GM19035 (cell line): Measurements from ENCODE around the gene CYP19A1.

Source experiments
- ATAC-seq: cut with Tn5 transposase; IDR thresholded peaks from one replicate; pipeline ENCODE4 v1.9.1; 2021; ENCODE audit not compliant: unreplicated experiment

CYP19A1 gene

GRCh38 chr15:51327081-51327480, 11.3 kb downstream of the CYP19A1 start:
- no peak for ATAC-seq

- no peak for ATAC-seq
Observed at GRCh38 chr15:51325167-51325566, 13.2 kb downstream of the CYP19A1 start.

DNA sequence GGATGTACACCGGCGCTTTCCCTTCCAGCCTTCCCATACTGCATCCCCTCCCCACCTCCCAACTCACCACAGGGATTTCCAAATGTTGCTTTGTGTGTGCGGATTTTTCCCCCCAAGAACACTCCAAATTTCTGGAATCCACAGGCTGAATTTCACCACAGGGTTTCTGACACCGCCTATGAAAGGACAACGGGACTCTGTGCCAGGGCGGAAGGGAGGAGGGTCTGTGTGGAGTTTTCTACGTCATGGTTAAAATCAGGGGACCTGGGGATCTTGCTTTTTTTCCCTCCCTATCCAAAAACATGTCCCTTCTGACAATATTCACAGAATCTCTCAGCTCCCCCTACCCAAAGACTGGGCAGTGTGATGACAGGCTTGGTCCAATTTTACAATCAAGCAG, 14.6 kb downstream of the CYP19A1 start:
- ATAC-seq = no peak

DNA sequence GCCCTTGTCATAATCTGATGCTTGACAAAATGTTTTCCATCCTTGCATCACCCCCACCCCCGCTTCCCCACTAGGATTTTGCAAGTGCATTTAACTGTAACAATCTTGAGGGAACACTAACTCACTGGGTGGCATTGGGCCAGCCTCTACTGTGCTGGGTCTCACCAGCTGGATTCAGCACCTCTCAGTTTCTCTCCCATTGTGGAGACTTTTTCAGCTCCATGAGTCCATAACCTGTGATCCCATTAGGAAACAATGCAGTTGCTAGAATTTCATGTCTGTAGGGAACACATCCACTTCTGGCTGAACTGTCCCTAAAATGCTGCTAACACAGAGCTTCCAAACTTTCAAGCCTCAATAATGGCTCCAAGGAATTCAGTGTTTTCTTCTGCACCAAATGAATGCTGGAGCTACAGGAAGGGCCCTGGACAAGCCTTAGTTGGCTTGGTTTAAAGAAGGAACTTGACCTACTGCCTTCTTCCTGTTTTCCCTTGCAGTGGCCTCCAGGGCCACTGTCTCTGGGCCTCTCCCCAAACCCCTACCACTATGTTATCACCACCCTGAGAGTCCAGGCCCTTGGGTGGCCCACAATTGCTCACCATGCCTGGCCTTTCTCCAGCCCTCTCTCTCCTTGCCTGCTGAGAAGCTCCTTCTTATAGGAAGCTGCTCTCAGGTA, 15.6 kb downstream of the CYP19A1 start:
- no peak for ATAC-seq

- no peak for ATAC-seq
Observed at GRCh38 chr15:51321316-51321715, 17.1 kb downstream of the CYP19A1 start.

DNA sequence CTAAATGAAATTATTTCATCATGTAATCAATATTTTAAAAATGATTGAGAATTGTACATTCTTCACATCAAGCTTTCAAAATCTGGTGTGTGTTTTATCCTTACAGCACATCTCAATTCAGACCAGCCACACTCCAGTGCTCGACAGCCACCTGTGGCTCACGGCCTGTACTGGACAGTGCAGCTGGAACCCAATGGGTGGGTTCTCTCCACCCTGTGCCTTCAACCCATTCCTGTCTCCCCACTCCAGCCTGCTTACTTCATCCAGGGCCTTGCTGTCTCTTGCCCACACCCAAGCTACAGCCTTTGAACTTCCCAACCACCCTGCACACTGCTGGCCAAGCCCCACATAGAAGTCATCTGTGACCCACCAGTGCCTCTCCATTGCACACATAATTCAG, 17.6 kb downstream of the CYP19A1 start:
- no peak for ATAC-seq

DNA sequence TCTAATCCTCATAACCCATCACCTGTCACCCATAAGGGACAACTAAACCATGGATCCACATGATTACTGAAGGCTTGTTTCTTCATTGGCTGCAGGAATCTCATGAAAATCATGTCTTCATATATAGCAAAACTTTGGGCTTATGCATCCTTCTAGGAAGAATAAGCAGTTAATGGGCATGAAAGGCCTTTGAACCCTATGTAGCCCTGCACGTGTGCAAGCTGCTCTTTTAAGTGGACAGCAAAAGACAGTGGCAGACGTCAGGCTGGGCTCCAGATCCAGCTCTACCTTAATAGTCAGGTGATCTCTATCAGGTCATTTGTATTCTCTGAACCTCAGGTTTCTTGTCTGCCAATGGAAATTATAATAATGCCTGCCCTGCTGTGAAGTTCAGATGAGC, 18.9 kb downstream of the CYP19A1 start:
- ATAC-seq = no peak

- ATAC-seq = no peak
Observed at GRCh38 chr15:51318382-51319150, 19.8 kb downstream of the CYP19A1 start.

DNA sequence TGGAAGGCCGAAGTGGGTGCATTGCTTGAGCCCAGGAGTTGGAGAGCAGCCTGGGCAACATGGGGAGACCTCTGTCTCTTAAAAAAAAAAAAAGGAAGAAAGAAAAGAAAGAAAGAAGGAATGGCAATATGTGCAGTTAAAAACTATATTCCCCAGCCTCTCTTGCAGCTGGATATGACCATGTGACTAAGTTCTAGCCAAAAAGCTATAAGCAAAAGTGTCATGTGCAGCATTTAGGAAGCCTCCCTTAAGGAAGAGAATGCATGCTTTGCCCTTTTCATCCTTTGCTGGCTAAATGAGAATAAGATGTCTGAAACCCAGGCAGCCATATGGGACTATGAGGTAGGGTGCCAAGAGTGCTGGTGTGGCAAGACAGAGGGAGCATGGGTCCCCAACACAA, 21.8 kb downstream of the CYP19A1 start:
- no peak for ATAC-seq

DNA sequence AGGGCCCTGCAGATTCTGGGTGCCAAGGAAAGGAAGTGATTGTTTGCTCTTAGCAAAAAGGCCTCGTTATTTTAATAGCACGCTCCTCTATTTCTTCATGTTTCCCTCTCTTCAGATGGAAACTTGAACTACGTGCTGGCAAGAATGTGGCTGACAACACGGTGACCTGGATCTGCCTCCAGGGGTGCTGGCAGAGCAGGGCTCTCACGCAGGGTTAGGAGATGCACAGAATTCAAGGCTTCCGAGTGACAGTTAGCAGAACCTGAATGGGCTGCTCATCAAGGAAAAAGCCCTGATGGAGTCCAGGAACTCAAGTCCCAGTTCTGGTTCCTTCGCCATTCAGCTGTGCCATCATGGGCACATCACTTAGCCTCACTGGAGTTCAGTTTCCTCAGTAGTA, 22.7 kb downstream of the CYP19A1 start:
- no peak for ATAC-seq

- no peak for ATAC-seq
Observed at GRCh38 chr15:51314391-51315337, 23.7 kb downstream of the CYP19A1 start.

DNA sequence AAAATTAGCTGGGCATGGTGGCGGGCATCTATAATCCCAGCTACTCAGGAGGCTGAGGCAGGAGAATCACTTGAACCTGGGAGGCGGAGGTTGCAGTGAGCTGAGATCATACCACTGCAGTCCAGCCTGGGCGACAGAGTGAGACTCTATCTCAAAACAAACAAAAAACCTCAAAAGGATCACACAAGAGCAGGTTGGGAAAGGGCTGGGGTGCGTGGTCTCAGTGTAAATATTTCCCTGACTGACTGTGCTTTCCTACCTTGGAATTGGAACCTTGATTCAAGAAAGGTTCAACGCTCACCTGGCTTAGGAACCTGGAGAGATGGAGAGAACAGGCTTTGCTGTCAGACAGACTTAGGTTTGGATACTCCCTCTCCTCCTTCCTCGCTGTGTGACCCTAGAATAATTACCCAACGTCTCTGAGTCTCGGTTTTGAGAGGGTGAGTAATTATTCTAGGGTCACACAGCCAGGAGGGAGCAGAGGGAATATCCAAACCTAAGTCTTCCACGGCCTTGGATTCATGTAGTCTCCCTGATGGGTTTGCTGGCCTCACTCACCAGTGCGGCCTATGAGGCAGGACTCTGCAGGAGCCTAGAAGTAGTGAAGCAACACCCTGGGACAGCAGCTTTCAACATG, 24.6 kb downstream of the CYP19A1 start:
- ATAC-seq = no peak

DNA sequence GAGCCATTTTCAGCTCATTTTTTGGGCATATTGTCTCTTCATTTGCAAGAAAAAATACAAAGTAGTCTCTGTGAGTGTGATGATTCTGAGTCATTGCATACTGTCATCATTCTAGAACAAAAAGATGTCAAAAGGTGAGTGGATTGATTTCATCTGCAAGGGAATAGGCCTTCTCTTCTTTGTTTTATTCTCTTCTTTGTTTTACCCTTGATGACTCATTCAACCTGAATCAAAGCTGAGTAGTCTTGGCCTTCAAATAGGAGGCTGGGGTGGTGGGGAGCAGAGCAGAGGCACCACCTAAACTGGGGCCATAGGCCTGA, 25.4 kb downstream of the CYP19A1 start:
- no peak for ATAC-seq

GRCh38 chr15:51312166-51313073, 26.0 kb downstream of the CYP19A1 start:
- ATAC-seq = no peak

GRCh38 chr15:51311510-51311909, 26.9 kb downstream of the CYP19A1 start:
- no peak for ATAC-seq

DNA sequence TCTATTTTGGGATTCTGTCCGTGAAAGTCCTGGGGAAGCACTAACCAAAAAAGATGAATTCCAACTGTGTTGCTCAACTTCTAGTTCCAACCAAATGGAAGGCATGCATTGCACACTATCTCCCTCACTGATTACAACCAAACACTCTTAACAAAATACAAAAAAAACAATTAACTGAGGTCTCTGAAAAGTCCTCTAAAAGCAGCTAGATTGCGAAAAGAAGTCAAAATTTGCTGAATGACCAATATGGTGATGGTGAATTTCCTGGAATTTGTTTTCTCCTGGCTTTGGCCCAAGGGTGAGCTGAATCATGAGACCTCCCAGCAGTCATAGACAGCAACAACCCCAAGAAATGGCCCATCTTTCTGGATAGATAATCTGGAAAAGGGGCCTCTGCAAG, 28.3 kb downstream of the CYP19A1 start:
- no peak for ATAC-seq

DNA sequence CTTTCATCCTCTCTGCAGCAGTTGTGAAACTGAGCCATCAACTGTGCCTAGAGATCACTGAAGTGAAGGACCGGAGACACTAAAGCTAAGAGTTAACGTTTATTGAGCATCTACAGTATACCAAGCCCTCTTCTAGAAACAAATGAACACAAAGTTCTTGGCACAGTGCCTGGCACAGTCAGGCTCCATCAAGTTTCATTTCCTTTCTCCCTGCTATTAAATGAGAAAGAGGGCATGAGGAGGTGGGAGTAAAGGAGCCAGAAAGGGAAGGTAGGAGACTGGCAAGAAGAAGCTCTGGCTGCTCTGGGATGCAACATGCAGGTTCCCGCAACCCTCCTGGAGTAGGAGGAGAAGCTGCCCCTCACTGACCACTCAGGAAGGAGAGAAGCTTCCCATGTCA, 30.6 kb downstream of the CYP19A1 start:
- no peak for ATAC-seq

GRCh38 chr15:51307325-51307724, 31.1 kb downstream of the CYP19A1 start:
- no peak for ATAC-seq

DNA sequence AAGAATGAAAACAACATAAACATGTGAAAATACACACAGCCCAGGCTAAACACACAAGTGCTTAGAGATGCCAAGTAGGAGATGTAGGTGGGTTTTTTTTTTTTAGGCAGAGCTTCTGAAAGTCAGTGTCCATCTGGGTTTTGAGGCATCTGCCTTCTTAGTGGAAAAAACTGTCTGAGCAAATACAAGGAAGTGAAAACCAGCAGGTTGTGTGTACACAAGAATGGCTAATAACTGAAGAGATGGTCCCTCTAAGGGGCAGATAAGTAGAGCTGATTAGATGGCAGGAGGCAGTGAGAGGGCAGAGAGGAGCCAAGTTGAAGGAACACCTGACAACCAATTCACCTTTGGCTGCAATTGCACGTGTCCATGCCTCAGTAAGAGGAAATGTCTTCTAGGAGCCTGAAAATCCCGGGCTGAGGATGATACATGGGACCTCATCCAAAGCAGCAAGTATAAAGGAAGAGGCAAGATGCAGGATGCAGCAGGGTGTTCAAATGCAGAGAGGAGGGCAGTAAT, 34.9 kb downstream of the CYP19A1 start:
- no peak for ATAC-seq

DNA sequence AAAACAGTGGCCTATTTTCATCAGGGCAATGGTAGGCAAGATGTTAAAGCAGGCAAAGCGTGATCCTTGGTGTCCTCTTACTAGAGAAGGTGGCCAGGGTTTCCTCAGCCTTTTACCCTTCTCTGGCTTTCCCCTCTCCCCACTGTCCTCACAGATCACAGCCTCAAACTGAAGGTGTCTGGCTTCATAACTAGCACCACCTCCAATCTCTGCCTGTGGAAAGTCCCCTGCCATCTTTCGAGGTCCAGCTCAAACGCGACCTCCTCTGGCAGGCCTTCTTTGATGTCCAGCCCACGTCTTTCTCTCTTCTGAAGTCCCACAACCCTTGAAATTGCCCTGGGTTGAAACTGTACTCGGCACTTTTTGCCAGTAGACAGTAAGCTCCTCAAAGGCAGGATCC, 35.9 kb downstream of the CYP19A1 start:
- ATAC-seq = no peak
